Smooth muscle cell (in vitro differentiated cells): ENCODE results near the gene ADORA1. TPM values are rescaled to one million over a fixed set of nuclear protein-coding genes. Genes with fewer than 3 reads are reported as not detected.

ENCODE experiments used
- DNase-seq: peaks from one replicate; lab custom pipeline; 2025; ENCODE audit not compliant: unreplicated experiment; lab: John Stamatoyannopoulos, UW
- H2AFZ ChIP-seq: fragments of 200-600 bp; sonication (generic); 2 replicates; pipeline ENCODE4 v1.6.0; 2016; ENCODE audit warnings: antibody characterized with exemption, low read depth, mild to moderate bottlenecking
- H3F3A ChIP-seq: fragments of 200-600 bp; sonication (generic); 2 replicates; pipeline ENCODE4 v1.6.0; 2017; ENCODE audit warnings: antibody characterized with exemption, low read depth
- H3K27ac ChIP-seq: fragments of 200-600 bp; sonication (generic); 2 replicates; pipeline ENCODE4 v1.5.1; 2016; ENCODE audit warnings: low read depth, mild to moderate bottlenecking
- H3K27me3 ChIP-seq: fragments of 200-600 bp; sonication (generic); 2 replicates; pipeline ENCODE4 v1.6.1; 2016; ENCODE audit warnings: low read depth, mild to moderate bottlenecking
- H3K36me3 ChIP-seq: fragments of 200-600 bp; sonication (generic); 2 replicates; pipeline ENCODE4 v1.5.1; 2016; ENCODE audit warnings: low read depth
- H3K4me1 ChIP-seq: fragments of 200-600 bp; sonication (generic); 2 replicates; pipeline ENCODE4 v1.5.1; 2016; ENCODE audit warnings: low read depth
- H3K4me2 ChIP-seq: fragments of 200-600 bp; sonication (generic); 2 replicates; pipeline ENCODE4 v1.6.0; 2016; ENCODE audit warnings: mild to moderate bottlenecking
- H3K4me3 ChIP-seq: fragments of 200-600 bp; sonication (generic); 2 replicates; pipeline ENCODE4 v1.5.1; 2016; ENCODE audit warnings: mild to moderate bottlenecking
- H3K79me2 ChIP-seq: fragments of 200-600 bp; sonication (generic); 2 replicates; pipeline ENCODE4 v1.6.0; 2016; ENCODE audit warnings: low read depth, mild to moderate bottlenecking
- H3K9ac ChIP-seq: fragments of 200-600 bp; sonication (generic); 2 replicates; pipeline ENCODE4 v1.6.0; 2016; ENCODE audit warnings: low read depth
- H3K9me3 ChIP-seq: fragments of 200-600 bp; sonication (generic); replicated peaks from 2 replicates; pipeline ENCODE4 v1.5.1; 2016; ENCODE audit warnings: low read depth
- H4K20me1 ChIP-seq: fragments of 200-600 bp; sonication (generic); 2 replicates; pipeline ENCODE4 v1.6.0; 2016; ENCODE audit warnings: low read depth
- CTCF ChIP-seq: fragments of 200-600 bp; sonication (generic); IDR thresholded peaks from 2 replicates; pipeline ENCODE4 v1.5.1; 2017; ENCODE audit warnings: borderline replicate concordance, mild to moderate bottlenecking, antibody characterized with exemption; ENCODE audit not compliant: insufficient read depth, poor library complexity, severe bottlenecking
- WGBS: methylation state at CpG from one replicate; pipeline ENCODE4 v1.1.7; 2016; ENCODE audit warnings: low lambda C conversion rate; 5-methylcytosine and 5-hydroxymethylcytosine counted together
- polyA plus RNA-seq: library from polyadenylated mRNA; unstranded; fragments of >200 nt; fragmentation: Nextera tagmentation; extraction: Ambion mirVana; gene quantifications from 2 replicates; pipeline ENCODE4 v1.2.1, GENCODE V29; 2016
- total RNA-seq: library from RNA; depleted of rRNA; stranded (reverse); fragments of >200 nt; gene quantifications from 2 replicates; pipeline ENCODE4 v1.2.3, GENCODE V29; 2014

The ADORA1 gene
- total and polyA plus RNA-seq, 2 experiments from 2014 or later: 16.0 to 18.0 TPM

GRCh38 chr1:203086992-203087763 lies 40.3 kb upstream of the ADORA1 start:
- H3K79me2 ChIP-seq: no peaks in the 10 kb centered on the region
- H3K27ac ChIP-seq: no peak overlapping the region
- H3K27me3 ChIP-seq: no peaks in the 10 kb centered on the region
- no peaks in the 10 kb centered on the region for H3K9me3 ChIP-seq
- H2AFZ ChIP-seq: no peak overlapping the region
- no peaks in the 10 kb centered on the region for H4K20me1 ChIP-seq
- no peaks in the 10 kb centered on the region for H3K36me3 ChIP-seq
- no peaks in the 10 kb centered on the region for H3K4me1 ChIP-seq
- no peak overlapping the region for H3K4me2 ChIP-seq
- no peak for DNase-seq
- no peak for TF ChIP-seq CTCF
- no peak overlapping the region for H3K4me3 ChIP-seq
- H3F3A ChIP-seq: no peaks in the 10 kb centered on the region
- no peak overlapping the region for H3K9ac ChIP-seq
- WGBS: 89% methylated on average over 11 of the region's 11 CpGs

DNA sequence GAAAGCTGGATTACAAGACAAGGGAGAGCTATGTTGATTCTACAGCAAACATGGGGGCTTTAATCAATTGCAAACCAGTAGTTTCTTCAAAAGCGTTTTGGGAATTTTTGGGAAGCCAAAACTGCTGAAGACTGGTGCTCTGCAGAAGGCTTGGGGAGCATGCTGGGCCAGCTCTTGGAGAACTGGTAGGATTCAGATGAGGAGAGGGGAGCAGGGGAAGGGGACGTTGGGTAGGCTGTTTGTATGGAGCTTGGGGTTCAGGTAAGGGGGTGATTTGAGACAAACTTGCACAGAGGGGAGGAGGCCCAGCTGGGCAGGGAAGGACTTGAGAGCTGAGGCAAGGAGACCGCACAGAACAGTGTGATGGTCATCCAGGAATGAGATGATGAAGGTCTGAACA lies 39.1 kb upstream of the ADORA1 start:
- Histone ChIP-seq H3K4me3 (no peak overlapping the region), H3K27ac (no peak overlapping the region), H3K9ac (no peak overlapping the region), H3F3A (no peaks in the 10 kb centered on the region), H4K20me1 (no peaks in the 10 kb centered on the region), H3K4me2 (no peak overlapping the region), H3K4me1 (no peaks in the 10 kb centered on the region), H3K79me2 (no peaks in the 10 kb centered on the region), H3K27me3 (no peaks in the 10 kb centered on the region), H3K36me3 (no peaks in the 10 kb centered on the region), H3K9me3 (no peaks in the 10 kb centered on the region), H2AFZ (no peak overlapping the region)
- DNase-seq: no peak
- 94% methylated on average over 3 of the region's 3 CpGs for whole genome bisulfite sequencing
- no peak for TF ChIP-seq CTCF

- H3K27ac ChIP-seq: no peak overlapping the region
- no peaks in the 10 kb centered on the region for H3K79me2 ChIP-seq
- no peak for TF ChIP-seq CTCF
- no peaks in the 10 kb centered on the region for H3K27me3 ChIP-seq
- H3K9me3 ChIP-seq: no peaks in the 10 kb centered on the region
- no peak for DNase-seq
- H3F3A ChIP-seq: no peaks in the 10 kb centered on the region
- H4K20me1 ChIP-seq: no peaks in the 10 kb centered on the region
- H3K9ac ChIP-seq: no peak overlapping the region
- H3K4me2 ChIP-seq: no peak overlapping the region
- WGBS: 93% methylated on average over 7 of the region's 7 CpGs
- no peaks in the 10 kb centered on the region for H3K4me1 ChIP-seq
- no peak overlapping the region for H3K4me3 ChIP-seq
- no peaks in the 10 kb centered on the region for H3K36me3 ChIP-seq
- no peak overlapping the region for H2AFZ ChIP-seq
Measured at GRCh38 chr1:203089001-203089650, 38.4 kb upstream of the ADORA1 start.

DNA sequence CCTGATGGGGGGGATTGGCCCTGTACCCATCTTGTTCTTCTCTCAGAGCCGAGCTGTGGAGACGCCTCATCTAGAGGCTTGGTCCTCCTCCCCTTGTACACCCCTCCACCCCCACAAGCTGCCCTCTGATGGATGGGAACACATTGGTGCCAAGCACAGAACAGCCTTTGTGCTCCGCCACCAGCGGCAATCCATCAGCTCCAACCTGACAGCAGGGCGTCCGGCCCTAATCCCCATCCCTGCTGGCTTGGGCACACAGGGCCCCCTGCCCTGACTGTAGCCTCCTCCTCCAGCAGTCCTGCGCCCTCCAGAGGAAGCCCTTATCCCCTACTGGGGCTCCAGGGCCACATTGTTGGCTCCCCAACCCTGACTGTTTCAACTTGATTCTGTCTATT lies 37.9 kb upstream of the ADORA1 start:
- Histone ChIP-seq H3K4me3 (no peak overlapping the region), H3K4me2 (no peak overlapping the region)
- WGBS: 85% methylated on average over 5 of the region's 7 CpGs

More for the DNA sequence above, 37.9 kb upstream of the ADORA1 start:
- Histone ChIP-seq H3K27me3 (no peaks in the 10 kb centered on the region), H3K36me3 (no peaks in the 10 kb centered on the region), H3K9me3 (peaks cover 4% of the 10 kb centered on the region), H3K9ac (no peak overlapping the region), H3F3A (no peaks in the 10 kb centered on the region), H3K79me2 (no peaks in the 10 kb centered on the region), H3K4me1 (no peaks in the 10 kb centered on the region), H2AFZ (no peak overlapping the region), H3K27ac (no peak overlapping the region), H4K20me1 (no peaks in the 10 kb centered on the region)
- TF ChIP-seq CTCF: no peak
- DNase-seq: no peak
